HG03558 (cell line): ENCODE results near the gene ZMYM2.
"Not testable (repeated sequence)": the region's sequence is repeated elsewhere in the genome, so short reads cannot be mapped to it uniquely, and the experiment has no call there.

Experiments used
- ATAC-seq: cut with Tn5 transposase; IDR thresholded peaks from one replicate; pipeline ENCODE4 v1.9.1; 2021; ENCODE audit warnings: moderate number of reproducible peaks; ENCODE audit not compliant: unreplicated experiment; ENCODE audit errors: extremely low read depth

Gene ZMYM2

DNA sequence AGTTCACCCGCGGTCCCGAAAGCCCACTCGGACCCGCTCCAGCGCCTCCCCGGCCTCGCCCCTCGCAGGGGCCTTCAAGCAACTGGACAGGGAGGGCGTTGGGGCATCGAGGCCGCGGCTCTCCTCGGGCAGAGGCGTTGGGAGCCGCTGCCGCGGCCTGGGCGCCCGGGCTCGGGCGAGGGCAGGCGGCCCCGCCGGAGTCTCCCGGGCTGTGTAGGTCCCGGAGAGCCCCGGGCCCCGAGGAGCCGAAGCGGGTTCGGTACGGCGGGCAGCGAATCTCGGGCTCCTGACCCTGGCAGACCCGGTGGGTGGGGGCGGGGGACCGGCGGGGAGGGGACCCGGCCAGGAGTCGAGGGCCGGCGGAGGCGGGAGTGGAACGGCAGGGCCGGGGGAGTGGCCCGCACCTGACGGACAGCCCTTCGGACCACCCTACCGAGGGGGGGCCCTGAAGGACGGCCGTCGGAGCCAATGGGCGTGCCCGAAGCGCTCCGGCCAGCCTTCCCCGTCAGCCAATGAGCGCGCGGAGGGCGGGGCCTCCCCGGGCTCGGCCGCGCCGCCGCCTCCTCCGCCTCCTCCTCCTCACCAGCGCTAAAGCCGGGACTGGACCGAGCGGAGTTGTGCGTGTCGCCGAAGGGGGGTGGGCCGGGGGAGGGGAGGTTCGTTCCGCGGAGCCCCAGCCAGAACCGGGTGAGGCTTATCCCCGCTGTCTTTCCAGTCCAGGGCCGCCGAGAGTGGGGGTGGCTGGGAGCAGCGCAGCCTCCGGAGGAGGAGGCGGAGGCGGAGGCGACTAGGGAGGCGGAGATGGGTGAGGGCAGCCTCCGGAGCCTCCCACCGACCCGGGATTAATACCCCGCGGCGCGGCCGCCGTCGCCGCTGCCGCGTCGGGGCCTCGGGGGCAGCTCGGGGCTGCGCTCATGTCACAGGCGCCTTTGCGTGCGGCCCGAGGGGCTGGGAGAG is at the start of gene ZMYM2:
ZMYM2 (plus strand) TSS at position 573 of the 957 bp plus-strand sequence. CDS start 34,346 bp downstream, outside the sequence.
- ATAC-seq, result peak; percentile 54

- ATAC-seq, result no peak
Measured at GRCh38 chr13:19910336-19911072, 48.0 kb upstream of the ZMYM2 start.

DNA sequence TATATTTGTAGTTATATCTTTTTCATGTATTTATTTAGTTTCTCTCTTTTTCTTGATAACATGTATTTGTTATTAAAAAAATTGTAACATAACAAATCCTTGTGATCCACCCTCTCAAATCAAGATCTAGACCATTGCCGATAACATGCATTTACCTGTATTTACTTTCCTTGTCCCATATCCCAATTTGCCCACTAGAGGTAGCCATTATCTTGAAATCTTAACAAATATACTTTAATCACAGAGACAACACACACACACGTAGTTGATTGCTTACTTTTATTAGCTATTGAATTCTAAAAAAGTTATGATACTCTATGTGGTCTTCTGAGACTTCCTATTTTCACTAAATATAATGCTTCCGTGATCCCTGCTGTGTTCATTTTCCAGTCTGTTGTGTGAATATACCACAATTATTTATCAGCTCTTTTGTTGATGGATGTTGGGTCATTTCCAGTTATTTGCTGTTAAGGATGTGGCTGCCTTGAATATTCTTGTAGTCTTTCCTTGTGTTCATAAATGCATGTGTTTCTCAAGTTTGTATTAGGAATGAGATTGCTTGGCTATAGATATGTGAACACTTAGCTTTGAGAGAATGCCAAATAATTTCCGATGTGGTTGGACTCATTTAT is 31.3 kb upstream of the ZMYM2 start:
- no peak for ATAC-seq

DNA sequence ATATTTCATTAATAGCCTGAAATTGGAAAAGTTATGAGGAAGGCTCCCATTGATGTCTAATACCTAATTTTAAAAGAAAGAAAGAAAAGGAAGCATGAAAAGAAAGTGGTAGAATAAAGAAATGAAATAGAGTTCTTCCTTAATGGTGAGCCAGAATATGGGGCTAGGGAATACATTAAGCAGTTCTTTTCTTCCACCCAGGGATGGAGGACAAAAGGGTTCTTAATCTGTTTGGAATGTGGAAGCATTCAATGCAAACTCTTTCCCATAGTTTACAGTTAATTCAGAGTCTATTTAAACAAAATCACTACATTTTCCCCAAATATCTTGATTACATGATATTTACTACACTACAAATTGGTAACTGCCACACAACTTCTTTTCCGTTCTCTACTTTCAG is 18.4 kb upstream of the ZMYM2 start:
- ATAC-seq, result no peak

- ATAC-seq, result no peak
Measured at GRCh38 chr13:19950374-19950773, 8.2 kb upstream of the ZMYM2 start.

GRCh38 chr13:19952850-19953249 is 5.7 kb upstream of the ZMYM2 start:
- ATAC-seq, result no peak

DNA sequence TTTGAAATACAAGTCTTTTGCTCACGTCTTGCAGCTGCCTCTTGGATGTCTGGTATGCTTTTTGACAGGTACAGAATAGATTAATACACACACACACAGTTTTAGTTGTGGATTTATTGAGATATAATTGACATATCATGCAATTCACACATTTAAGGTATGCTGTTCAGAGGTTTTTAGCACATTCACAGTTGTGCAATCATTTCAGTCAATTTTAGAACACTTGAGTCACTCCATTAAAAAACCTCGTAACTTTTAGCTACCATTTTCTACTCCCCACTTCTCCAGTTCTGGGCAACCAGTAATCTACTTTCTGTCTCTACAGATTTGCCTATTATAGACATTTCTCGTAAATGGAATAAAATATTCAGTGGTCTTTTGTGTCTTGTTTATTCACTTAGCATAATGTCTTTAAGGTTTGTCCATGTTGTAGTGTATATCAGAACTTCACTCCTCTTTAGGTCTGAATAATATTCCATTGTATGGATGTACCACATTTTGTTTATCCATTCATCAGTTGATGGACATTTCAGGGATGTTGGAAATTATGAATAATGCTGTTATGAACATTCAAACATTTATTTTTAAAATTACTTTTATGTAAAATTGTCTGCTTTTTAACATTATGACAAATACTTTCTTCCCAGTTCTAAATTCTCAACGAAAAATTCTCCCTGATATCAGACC is 2.5 kb upstream of the ZMYM2 start:
- ATAC-seq, result no peak

DNA sequence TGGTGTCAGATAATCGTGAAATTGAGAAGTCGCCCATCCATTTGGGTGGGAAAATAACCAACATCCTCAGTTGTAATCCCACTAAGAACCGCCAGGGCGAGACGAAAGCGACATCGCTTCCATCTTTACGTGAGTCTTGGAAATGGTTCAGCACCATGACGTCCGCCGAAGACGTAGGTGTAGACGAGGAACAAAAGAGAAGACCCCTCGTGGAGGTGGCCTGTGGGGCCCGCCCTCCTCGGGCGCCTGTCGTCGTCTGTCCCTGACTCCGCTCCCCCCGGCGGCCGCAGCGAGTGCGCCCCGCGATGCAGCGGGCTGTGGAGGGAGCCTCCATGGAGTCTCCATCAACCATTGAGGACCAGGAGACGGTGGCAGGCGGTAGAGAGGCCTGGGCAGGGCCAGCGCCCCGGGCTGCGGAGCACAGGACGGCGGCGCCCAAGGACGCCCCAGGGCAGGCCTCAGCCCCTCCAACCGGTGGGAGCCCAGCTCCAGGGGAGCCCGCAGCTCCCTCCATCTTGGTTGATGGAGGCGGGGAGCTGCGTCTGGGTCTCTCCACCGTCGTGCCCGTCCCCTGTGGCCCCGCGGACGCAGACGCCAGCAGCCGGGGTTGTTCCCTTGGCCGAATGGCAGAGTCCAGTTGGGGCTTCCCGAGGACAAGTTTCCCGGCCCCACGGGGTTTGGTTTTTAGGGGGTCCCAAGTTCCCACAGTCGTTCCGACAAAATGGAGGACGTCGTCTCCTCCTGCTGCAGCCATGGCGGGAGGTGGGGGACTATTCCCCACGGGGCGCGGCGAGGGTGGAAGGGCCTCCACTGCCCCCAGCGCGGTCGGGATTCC is 990 bp upstream of the ZMYM2 start:
- ATAC-seq, result no peak

GRCh38 chr13:19959141-19959830 is 759 bp downstream of the ZMYM2 start:
- ATAC-seq, result no peak

DNA sequence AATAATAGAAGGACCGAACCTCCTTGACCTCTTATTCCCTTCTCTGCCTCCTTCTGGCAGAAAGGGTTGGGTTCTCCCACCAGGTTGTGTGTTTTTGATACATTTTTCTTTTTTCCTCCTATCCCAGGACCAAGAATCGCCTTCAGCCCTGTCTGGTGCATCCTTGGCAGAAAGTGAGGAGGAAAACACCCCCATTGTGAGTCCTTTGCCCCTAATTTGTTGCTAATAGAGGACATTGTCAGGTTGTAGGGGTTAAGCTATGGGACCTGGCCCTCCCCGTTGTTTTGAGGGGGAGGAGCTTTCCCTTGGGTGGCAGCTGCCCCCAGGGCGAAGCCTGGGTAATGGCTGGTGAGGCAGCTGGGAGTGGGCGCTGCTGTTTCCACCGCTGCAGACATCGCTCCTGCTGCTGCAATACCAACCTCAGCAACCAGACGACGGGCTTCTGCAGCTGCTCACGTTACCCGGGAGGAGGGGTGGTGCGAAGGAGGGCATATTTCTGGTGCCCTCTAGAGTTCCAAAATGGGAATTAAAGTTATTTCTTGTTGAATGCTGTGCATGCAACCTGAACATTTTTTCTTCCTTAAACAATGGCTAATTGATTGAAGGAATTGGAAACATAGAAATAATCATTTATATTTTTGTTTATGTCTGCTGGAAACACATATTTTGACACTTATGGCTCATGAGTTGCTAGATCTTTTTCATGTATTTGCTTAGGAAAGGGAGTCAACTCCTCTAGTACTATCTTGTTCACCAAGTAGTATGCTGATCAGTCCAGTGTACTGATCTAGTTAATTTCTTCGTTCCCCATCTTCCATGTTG is 1.5 kb downstream of the ZMYM2 start:
- ATAC-seq, result peak; percentile 19

DNA sequence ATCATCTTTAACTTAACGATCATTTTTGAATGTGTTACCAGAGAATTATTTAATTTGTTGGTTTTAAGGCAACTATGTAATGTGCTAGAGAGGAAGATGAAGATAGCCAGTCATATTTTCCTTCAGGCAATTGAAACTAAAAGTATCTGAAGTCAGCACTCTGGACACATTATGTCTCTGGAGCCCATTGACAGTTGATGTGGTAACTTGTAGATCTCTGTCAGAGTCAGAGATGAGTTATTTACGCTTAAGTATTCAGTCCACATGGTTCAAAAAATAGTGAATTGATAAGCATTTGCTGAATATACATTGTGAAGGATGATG is 2.1 kb downstream of the ZMYM2 start:
- ATAC-seq, result no peak

- no peak for ATAC-seq
Measured at GRCh38 chr13:19961489-19961888, 3.0 kb downstream of the ZMYM2 start.

GRCh38 chr13:19961924-19962323 is 3.4 kb downstream of the ZMYM2 start:
- no peak for ATAC-seq

DNA sequence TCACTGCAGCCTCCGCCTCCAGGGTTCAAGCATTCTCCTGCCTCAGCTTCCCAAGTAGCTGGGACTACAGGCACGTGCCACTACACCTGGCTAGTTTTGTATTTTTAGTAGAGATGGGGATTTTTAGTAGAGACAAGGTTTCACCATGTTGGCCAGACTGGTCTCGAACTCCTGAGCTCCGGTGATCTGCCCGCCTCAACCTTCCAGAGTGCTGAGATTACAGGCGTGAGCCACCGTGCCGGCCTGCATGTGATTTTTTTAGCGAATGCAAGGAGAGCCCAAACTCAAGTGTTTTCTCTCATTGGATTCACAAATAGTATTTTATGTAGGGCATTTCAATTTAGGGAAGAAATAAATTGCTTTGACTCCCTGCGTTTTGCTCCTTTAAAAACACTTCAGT is 4.4 kb downstream of the ZMYM2 start:
- no peak for ATAC-seq

DNA sequence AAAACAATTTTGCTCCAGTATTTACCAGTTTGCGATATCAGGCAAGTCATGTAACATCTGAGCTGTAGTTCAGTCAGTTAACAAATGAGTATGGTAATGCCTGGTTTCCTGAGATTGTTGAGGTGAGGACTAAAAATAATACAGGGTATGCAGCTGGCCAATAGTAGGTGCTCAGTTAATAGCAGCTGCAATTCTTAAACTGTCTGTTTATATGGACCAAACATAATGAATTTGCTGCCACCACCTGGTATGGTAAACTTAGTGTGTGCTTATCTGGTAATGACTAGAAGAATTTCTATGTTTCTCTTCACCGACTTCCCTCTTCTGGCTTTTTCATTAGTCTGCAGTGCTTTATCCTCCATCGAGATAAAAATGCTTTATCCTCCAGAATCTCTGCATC is 9.1 kb downstream of the ZMYM2 start:
- no peak for ATAC-seq

- not testable (repeated sequence) for ATAC-seq
Measured at GRCh38 chr13:19974498-19975009, 16.0 kb downstream of the ZMYM2 start.

DNA sequence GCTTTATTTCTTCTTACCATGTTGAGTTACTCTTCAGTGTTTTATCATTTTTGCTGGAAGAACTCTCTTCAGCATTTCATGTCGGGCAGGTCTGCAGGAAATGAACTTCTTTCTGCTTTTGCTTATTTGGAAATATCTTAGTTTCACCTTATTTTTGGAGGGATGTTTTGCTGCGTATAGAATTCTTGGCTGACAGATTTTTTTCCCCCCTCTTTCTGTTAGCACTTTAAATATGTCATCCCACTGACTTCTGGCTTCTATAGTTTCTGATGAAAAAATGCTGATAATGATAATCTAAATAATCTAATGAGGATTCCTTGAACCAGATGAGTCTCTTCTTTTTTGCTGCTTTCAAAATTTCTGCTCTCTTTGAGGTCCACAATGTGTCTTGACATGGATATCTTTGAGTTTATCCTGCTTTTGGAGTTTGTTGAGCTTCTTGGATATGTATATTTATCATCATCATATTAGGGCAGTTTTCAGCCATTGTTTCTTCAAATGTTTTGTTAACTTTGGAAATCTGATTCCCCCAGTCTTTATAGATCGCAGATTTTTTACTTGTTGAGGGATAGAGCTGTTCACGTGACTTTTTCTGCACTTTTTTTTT is 20.4 kb downstream of the ZMYM2 start:
- no peak for ATAC-seq
